GM12865 (cell line): Measurements from ENCODE around the gene DDX54.

Experiments used
- DNase-seq: peaks from one replicate; pipeline ENCODE4 v3.0.0; 2010; ENCODE audit warnings: low read depth
- H3K4me3 ChIP-seq: 2 replicates; pipeline ENCODE4 v1.5.1; 2011; ENCODE audit warnings: mild to moderate bottlenecking, low read depth, low read length, control low read depth
- TF ChIP-seq, protein P1 (sequence below): IDR thresholded peaks from 2 replicates; pipeline ENCODE4 v1.5.1; 2011; ENCODE audit warnings: low read length, control low read depth, low read depth, inconsistent platforms; ENCODE audit not compliant: insufficient read depth; ENCODE audit errors: missing control alignments

DDX54 gene

DNA sequence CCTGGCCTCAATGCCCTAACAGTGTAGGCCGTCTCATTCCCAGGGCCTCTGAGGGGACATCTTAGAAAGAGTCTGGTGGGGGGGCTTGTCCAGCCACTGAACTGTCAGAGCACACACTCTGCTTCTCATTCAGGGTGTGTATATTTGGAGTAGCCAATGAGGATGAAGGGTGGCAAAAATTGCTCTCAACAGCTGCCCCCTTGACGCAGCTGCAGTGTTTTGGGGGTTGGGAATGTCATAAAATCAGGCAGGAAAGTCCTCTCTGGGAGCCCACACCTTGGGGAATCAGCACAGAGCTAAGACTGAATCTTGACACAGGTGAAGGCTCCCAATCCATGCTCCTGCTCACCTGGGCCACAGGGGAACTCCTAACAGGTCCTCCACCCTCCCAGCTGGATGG lies 51.2 kb downstream of the DDX54 start:
- no peak overlapping the region for H3K4me3 ChIP-seq
- no peak for DNase-seq
- TF ChIP-seq, protein P1, sequence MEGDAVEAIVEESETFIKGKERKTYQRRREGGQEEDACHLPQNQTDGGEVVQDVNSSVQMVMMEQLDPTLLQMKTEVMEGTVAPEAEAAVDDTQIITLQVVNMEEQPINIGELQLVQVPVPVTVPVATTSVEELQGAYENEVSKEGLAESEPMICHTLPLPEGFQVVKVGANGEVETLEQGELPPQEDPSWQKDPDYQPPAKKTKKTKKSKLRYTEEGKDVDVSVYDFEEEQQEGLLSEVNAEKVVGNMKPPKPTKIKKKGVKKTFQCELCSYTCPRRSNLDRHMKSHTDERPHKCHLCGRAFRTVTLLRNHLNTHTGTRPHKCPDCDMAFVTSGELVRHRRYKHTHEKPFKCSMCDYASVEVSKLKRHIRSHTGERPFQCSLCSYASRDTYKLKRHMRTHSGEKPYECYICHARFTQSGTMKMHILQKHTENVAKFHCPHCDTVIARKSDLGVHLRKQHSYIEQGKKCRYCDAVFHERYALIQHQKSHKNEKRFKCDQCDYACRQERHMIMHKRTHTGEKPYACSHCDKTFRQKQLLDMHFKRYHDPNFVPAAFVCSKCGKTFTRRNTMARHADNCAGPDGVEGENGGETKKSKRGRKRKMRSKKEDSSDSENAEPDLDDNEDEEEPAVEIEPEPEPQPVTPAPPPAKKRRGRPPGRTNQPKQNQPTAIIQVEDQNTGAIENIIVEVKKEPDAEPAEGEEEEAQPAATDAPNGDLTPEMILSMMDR = no peak

DNA sequence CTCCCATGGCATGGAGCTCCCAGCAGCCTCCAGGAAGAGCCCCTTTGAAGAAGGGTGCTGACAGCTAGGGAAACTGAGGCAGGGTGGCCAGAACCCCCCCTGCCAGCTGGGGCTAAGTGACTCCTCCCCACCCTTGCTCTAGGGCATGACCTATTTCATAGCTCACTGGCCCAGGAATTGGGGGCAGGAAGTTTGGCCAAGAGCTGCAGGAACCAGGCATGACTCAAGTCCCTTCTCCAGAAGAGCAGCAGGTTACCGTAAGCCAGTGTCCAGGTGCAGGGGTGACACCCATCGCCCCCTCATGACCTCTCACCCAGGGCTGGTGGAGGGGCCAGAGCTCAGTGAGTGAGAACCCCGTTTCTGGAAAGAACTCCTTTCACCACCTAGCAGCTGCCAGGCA lies 51.6 kb downstream of the DDX54 start:
- TF ChIP-seq, protein P1 = no peak
- no peak overlapping the region for H3K4me3 ChIP-seq
- no peak for DNase-seq

DNA sequence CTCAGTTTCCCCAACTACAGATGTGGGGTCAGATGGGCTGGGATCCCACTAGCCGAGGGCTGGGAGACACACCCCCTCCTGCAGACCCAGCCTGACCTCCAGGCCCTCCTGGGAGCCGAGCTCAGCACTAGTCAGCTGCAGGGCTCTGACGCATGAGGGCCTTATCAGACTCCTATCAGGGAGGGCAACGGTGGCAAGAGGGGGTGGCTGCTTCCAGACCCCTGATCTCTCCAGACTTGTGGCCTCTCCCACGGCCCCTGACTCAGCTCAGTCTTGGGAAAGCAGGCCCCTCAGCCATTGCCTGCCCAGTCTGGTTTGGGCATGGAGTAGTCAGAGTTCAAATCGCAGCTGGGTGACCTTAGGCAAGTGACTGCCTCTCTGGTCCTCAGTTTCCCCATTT lies 52.2 kb downstream of the DDX54 start:
- no peak for DNase-seq
- TF ChIP-seq, protein P1 = no peak
- no peak overlapping the region for H3K4me3 ChIP-seq

DNA sequence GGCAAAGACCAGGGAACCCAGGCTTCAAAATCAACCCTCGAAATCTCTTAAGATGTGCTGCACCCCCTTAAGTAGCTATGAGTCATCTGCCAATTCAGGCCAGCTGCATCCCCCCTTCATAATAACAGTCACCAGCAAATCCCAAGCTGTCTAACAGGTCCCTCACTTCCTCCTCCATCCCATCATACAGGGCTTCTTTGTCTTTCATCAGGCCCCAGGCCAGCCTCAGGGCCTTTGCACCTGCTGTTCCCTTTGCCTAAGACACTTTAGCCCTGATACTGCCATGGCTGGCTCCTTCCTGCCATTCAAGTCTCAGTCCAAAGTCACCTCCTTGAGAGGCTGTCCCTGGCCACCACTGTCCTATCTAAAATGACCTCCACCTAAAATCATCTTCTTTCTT lies 53.7 kb downstream of the DDX54 start:
- H3K4me3 ChIP-seq = no peak overlapping the region
- no peak for DNase-seq
- TF ChIP-seq, protein P1 = no peak

DNA sequence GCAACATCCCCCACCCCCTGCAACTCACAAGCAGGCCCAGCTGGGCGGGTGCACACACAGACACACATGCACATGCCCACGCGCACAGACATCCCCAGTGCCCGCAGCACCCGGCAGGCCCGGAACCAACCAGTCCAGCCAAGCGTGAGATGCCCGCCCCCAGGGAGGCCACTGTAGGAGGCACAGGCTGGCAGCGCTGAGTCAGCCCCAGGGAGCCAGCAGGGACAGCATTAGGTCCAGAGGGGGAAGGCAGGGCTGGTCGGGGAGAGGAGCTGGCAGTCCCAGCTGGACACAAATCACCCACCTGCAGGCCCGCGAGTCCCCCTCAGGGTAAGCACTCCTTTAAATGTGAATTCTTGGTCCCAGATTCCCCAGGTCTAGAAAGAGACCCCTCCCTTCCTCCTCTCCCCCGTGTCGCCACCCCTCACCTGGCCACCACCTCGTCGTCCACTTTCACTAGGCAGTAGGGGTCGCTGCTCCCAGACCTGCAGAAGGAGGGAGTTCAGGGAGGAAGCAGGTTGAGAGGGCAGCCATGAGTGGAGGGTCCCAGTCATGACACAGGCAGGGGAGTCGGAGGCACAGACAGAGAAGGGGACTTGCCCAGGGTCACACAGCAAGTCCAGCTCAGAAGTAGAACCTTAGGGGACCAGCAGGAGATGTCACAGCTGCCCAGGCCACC lies 54.7 kb downstream of the DDX54 start:
- no peak for DNase-seq
- H3K4me3 ChIP-seq = no peak overlapping the region
- TF ChIP-seq, protein P1 = no peak

DNA sequence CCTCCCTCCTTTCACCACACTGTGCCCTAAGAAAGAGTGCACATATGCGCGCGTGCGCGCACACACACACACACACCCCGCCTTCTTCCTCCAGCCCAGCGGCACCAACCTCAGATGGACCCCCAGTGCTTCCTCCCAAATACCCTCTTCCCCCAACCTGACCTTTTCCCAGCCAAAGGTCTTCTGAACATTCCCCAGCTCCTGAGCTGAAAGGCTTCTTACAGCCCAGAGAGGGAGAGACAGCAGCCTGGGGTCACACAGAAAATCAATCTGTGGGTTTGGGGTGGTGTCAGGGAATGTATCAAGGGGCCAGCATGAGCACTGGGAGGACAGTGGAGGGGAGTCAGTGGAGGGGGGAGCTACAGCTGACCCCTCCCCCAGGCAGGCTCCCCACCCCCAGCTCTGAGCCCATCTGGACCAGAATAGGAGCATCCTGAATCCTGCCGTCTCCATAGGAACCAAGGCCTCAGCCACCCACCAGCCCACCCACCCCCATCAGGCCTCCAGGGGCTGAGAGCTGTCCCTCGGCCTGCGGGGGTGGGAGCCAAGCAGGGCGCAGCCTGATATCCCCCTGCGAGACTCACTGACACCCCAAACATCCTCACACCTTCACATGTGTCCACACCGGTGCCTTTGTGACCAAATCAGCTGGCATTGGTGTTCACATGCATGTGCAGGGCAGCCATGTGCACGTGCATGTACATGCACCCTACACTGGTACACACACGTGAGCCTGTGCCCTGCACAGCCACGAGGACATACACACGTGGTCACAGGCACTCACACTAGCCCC lies 55.4 kb downstream of the DDX54 start:
- TF ChIP-seq, protein P1 = no peak
- no peak overlapping the region for H3K4me3 ChIP-seq
- DNase-seq = no peak
